D721Med (cell line): ENCODE data around the gene CYP4F8.

ENCODE experiments used
- DNase-seq: peaks from one replicate; pipeline ENCODE4 v3.0.0; 2011; ENCODE audit warnings: low spot score; ENCODE audit not compliant: insufficient read length
- FAIRE-seq: peaks from 2 replicates; lab custom pipeline; 2011; peaks lifted over from hg19 to GRCh38; lab: Jason Lieb, UNC
- TF ChIP-seq, protein P1 (sequence below): IDR thresholded peaks from 2 replicates; pipeline ENCODE4 v1.5.1; 2012; ENCODE audit warnings: mild to moderate bottlenecking, control low read depth; ENCODE audit not compliant: insufficient read depth; ENCODE audit errors: missing control alignments

CYP4F8 gene

DNA sequence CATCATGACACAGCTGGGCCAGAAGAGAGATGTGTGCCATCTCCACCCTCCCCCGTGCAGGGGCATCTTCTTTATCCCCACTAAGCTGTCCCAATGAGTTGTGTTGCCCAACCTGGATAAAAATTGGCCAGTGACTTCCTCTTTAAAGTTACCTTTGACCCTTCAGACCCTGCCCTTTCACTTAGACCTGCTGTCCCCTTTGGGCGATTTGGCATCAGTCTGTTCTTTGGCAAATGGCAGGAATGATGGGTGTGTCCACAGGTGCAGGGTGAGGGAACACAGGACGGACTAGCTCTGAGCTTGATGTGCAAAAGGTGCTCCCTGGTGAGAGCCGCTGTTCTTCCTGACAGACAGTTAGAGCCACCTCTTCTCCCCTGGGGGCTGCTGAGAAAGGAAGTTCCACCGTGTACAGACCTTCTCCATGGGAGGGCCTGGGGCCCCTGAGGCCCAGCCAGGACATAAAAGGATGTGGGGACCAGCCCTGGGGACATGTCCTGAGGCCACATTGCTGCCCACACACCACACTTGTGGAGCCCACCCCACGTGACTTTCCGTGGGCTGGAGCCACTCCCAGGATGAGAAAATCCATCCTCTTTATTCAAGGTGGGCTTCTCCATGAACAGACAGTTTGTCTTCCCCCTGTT is 1.7 kb downstream of the CYP4F8 start:
- FAIRE-seq (no peak), DNase-seq (no peak)
- TF ChIP-seq, protein P1, sequence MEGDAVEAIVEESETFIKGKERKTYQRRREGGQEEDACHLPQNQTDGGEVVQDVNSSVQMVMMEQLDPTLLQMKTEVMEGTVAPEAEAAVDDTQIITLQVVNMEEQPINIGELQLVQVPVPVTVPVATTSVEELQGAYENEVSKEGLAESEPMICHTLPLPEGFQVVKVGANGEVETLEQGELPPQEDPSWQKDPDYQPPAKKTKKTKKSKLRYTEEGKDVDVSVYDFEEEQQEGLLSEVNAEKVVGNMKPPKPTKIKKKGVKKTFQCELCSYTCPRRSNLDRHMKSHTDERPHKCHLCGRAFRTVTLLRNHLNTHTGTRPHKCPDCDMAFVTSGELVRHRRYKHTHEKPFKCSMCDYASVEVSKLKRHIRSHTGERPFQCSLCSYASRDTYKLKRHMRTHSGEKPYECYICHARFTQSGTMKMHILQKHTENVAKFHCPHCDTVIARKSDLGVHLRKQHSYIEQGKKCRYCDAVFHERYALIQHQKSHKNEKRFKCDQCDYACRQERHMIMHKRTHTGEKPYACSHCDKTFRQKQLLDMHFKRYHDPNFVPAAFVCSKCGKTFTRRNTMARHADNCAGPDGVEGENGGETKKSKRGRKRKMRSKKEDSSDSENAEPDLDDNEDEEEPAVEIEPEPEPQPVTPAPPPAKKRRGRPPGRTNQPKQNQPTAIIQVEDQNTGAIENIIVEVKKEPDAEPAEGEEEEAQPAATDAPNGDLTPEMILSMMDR = no peak

DNA sequence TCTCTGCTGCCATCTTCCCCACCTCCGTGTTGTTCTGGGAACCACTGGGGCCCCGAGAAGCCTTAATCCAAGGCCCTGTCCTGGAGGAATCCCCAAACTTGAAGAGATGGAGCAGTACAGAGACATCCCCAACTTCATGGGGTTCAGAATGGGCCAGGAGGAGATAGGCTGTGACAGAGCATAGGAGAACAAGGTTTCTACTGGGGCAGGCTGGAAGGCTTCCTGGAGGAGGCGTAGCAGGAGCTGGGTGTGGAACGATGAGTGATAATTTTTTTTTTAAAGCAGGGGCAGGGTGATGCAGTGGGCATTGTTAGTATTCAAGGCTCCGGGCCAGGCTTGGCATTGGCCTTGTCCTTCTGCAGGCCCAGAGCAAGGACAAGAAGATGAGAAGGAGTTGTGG is 3.3 kb downstream of the CYP4F8 start:
- no peak for DNase-seq
- TF ChIP-seq, protein P1 = no peak
- FAIRE-seq = no peak

DNA sequence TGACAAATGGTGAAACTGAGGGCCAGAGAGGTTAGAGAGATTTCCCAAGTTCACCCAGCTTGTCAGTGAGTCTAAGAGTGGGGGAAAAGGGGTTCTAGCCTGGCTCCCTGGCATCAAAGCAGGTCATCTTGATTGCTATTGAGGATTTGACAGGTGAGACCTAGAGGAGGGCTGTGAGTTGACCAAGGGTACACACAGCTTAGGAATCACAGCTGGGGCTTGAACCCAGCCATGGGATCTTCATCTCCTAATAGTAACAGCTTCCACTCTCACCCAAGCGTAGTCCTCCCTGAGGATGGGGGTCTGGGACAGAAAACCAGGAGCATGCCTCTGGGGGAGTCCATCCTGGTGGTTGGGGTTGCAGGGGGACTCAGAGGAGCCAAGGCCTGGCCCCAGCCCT is 6.8 kb downstream of the CYP4F8 start:
- DNase-seq (no peak), FAIRE-seq (no peak)
- TF ChIP-seq, protein P1 = no peak

DNA sequence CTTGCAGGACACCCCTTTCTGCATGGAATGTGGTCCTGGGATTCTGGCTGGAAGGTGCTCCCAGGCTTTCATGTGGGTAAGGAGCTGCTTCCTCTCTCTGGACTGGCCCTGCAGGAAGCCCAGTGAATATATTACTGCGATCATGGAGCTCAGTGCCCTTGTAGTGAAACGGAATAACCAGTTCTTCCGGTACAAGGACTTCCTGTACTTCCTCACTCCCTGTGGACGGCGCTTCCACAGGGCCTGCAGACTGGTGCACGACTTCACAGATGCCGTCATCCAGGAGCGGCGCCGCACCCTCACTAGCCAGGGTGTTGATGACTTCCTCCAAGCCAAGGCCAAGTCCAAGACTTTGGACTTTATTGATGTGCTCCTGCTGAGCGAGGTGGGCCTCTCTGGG is 8.0 kb downstream of the CYP4F8 start:
- TF ChIP-seq, protein P1 = no peak
- FAIRE-seq (no peak), DNase-seq (no peak)

DNA sequence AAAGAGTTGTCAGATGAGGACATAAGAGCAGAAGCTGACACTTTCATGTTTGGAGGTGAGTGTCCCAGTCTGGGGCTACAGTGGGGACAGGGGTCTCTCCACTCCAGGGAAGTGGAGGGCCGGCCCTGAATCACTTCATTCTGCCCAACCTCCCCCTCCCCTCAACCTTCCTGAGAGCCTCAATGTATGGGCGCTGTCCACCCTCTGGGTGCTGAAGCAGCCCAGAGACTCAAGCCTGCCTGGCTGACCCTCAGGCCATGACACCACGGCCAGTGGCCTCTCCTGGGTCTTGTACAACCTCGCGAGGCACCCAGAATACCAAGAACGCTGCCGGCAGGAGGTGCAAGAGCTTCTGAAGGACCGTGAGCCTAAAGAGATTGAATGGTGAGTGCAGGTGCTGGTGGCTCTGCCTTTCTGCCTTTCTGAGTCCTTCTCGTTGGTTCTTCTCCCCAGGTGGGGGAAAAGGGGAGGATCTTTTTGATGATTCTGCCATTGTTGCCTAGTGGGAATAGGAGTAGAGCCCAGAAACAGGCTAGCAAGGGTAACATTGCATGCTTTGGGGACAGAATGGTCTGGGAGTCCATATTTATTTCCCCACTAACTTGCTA is 8.8 kb downstream of the CYP4F8 start:
- FAIRE-seq (no peak), DNase-seq (no peak)
- TF ChIP-seq, protein P1 = no peak

DNA sequence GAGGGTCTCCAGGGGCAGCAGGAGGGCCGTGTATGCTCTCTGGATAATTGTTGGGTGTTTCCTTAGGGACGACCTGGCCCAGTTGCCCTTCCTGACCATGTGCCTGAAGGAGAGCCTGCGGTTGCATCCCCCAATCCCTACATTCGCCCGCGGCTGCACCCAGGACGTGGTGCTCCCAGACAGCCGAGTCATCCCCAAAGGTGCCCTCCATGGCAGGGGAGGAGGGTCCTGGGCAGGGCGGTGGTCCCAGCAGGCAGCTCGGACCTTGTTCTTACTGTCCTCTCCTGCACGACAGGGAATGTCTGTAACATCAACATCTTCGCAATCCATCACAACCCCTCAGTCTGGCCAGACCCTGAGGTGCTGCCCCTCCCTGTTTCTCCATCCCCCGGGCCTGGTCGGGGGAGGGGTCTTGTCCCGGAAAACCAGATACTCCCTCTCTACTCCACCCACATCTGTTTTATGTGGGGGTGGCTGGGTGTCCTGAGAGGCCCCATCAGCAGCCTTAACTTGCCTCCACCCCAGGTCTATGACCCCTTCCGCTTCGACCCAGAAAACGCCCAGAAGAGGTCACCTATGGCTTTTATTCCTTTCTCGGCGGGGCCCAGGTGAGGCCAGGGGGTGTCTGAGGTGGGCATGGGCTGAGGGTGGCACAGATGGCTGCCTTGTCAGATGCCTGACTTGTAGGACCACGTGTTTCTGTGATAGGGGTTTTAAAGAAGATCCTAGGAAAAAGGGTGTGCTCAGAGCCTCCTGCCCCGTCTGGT is 13.4 kb downstream of the CYP4F8 start:
- no peak for FAIRE-seq
- TF ChIP-seq, protein P1 = no peak
- DNase-seq = no peak
